ENCODE data around the gene ZC3H18.

Gene ZC3H18

DNA sequence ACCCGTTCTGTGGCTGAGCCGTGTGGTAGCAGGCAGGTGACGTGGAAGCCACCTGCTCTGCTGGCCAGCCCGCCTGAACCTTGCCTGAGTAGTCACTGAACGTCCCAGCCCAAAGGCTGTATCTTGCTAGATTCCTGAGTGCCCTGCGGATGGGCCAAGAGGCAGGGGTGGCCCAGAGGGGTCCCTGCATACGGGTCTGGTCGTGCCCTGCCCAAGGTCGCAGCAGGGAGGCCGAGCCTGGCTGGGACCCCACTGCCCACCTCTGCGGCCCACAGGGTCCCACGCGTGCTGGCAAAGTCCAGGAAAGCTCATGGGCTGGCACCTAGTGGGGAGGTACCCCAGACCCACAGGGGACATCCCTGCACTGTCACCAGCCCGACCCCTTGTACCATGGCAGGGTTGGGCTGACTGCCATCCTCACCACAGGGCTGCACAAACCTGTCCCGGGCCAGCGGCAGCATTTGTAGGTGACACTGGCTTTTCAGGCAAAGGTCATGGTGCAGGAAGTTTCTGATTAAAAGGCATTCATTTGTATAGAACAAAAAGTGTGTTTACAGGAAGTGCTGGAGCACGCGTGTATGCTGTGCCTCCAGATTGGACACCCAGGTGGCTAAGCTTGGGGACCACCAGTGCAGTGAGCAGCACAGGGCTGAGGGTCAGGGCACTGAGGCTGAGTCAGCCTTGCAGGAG lies 45.1 kb upstream of the ZC3H18 start:
- ChIA-PET POLR2A (no interaction called here), CTCF (no interaction called here)
- no peak for DNase-seq (ENCODE audit: extremely low spot score)
- TF ChIP-seq PKNOX1 (IDR thresholded peaks at IDR 0.05), result no peak
- TF ChIP-seq FOXM1 (IDR thresholded peaks at IDR 0.05; ENCODE audit: borderline replicate concordance), result no peak
- TF ChIP-seq FOXA1 (IDR thresholded peaks at IDR 0.05), result no peak
- TF ChIP-seq NFRKB (IDR thresholded peaks at IDR 0.05), result no peak
- no peak for TF ChIP-seq CTBP1 (IDR thresholded peaks at IDR 0.05; ENCODE audit: borderline replicate concordance)
- no peak for TF ChIP-seq ZNF384 (IDR thresholded peaks at IDR 0.05)
- no peak for TF ChIP-seq LEF1 (IDR thresholded peaks at IDR 0.05; ENCODE audit: borderline replicate concordance)
- TF ChIP-seq FOXK2 (IDR thresholded peaks at IDR 0.05), result no peak

- ChIA-PET CTCF (no interaction called here), POLR2A (no interaction called here)
- no peak for DNase-seq (ENCODE audit: extremely low spot score)
- TF ChIP-seq SP1 (IDR thresholded peaks at IDR 0.05), result no peak
- TF ChIP-seq ELF4 (IDR thresholded peaks at IDR 0.05), result no peak
- no peak for TF ChIP-seq ARNT (IDR thresholded peaks at IDR 0.05)
- TF ChIP-seq ZNF384 (IDR thresholded peaks at IDR 0.05), result no peak
- no peak for TF ChIP-seq LEF1 (IDR thresholded peaks at IDR 0.05; ENCODE audit: borderline replicate concordance)
- no peak for TF ChIP-seq NFRKB (IDR thresholded peaks at IDR 0.05)
- no peak for TF ChIP-seq CTBP1 (IDR thresholded peaks at IDR 0.05; ENCODE audit: borderline replicate concordance)
These were observed 44.6 kb upstream of the ZC3H18 start for GRCh38 chr16:88525663-88525990.

GRCh38 chr16:88526008-88526905 lies 43.9 kb upstream of the ZC3H18 start:
- POLR2A ChIA-PET, result no interaction called here
- CTCF ChIA-PET, result no interaction called here
- no peak for TF ChIP-seq FOXA1 (IDR thresholded peaks at IDR 0.05)
- TF ChIP-seq BHLHE40 (IDR thresholded peaks at IDR 0.05; ENCODE audit: borderline replicate concordance), result no peak
- no peak for TF ChIP-seq LEF1 (IDR thresholded peaks at IDR 0.05; ENCODE audit: borderline replicate concordance)
- TF ChIP-seq PKNOX1 (IDR thresholded peaks at IDR 0.05), result no peak
- TF ChIP-seq FOXM1 (IDR thresholded peaks at IDR 0.05; ENCODE audit: borderline replicate concordance), result no peak
- no peak for TF ChIP-seq CTBP1 (IDR thresholded peaks at IDR 0.05; ENCODE audit: borderline replicate concordance)
- TF ChIP-seq ELF4 (IDR thresholded peaks at IDR 0.05), result no peak
- no peak for TF ChIP-seq ZNF384 (IDR thresholded peaks at IDR 0.05)
- TF ChIP-seq NFRKB (IDR thresholded peaks at IDR 0.05), result no peak
- TF ChIP-seq FOXK2 (IDR thresholded peaks at IDR 0.05), result no peak
- TF ChIP-seq SUZ12 (IDR thresholded peaks at IDR 0.05), result no peak
- TF ChIP-seq HDGF (IDR thresholded peaks at IDR 0.05; ENCODE audit: borderline replicate concordance), result no peak
- no peak for TF ChIP-seq SP1 (IDR thresholded peaks at IDR 0.05)
- no peak for TF ChIP-seq ARNT (IDR thresholded peaks at IDR 0.05)
- no peak for TF ChIP-seq L3MBTL2 (conservative IDR thresholded peaks at IDR 0.05)
- no peak for TF ChIP-seq TARDBP (IDR thresholded peaks at IDR 0.05)
- no peak for DNase-seq (ENCODE audit: extremely low spot score)

GRCh38 chr16:88526906-88527185 lies 43.4 kb upstream of the ZC3H18 start:
- DNase-seq (ENCODE audit: extremely low spot score), result no peak
- no peak for TF ChIP-seq HDGF (IDR thresholded peaks at IDR 0.05; ENCODE audit: borderline replicate concordance)
- TF ChIP-seq ARNT (IDR thresholded peaks at IDR 0.05), result no peak
- no peak for TF ChIP-seq L3MBTL2 (conservative IDR thresholded peaks at IDR 0.05)
- TF ChIP-seq TARDBP (IDR thresholded peaks at IDR 0.05), result no peak
- TF ChIP-seq BHLHE40 (IDR thresholded peaks at IDR 0.05; ENCODE audit: borderline replicate concordance), result no peak
- no peak for TF ChIP-seq NFRKB (IDR thresholded peaks at IDR 0.05)
- TF ChIP-seq FOXA1 (IDR thresholded peaks at IDR 0.05), result no peak
- no peak for TF ChIP-seq FOXK2 (IDR thresholded peaks at IDR 0.05)
- no peak for TF ChIP-seq SUZ12 (IDR thresholded peaks at IDR 0.05)
- no peak for TF ChIP-seq PKNOX1 (IDR thresholded peaks at IDR 0.05)
- TF ChIP-seq CTBP1 (IDR thresholded peaks at IDR 0.05; ENCODE audit: borderline replicate concordance), result no peak
- TF ChIP-seq ELF4 (IDR thresholded peaks at IDR 0.05), result no peak
- no peak for TF ChIP-seq LEF1 (IDR thresholded peaks at IDR 0.05; ENCODE audit: borderline replicate concordance)
- TF ChIP-seq FOXM1 (IDR thresholded peaks at IDR 0.05; ENCODE audit: borderline replicate concordance), result no peak
- TF ChIP-seq ZNF384 (IDR thresholded peaks at IDR 0.05), result no peak
- POLR2A ChIA-PET, result no interaction called here
- CTCF ChIA-PET, result no interaction called here

- CTCF ChIA-PET, result interaction anchor here (1.0 kb wide), 1 partner anchor 91 kb away, joined by 4 read pairs; no protein-coding TSS in a partner anchor
- peak; percentile 83 for DNase-seq (ENCODE audit: extremely low spot score)
- no peak for TF ChIP-seq ARNT (IDR thresholded peaks at IDR 0.05)
- TF ChIP-seq HDGF (IDR thresholded peaks at IDR 0.05; ENCODE audit: borderline replicate concordance), result no peak
- no peak for TF ChIP-seq FOXK2 (IDR thresholded peaks at IDR 0.05)
- no peak for TF ChIP-seq NFRKB (IDR thresholded peaks at IDR 0.05)
- no peak for TF ChIP-seq FOXM1 (IDR thresholded peaks at IDR 0.05; ENCODE audit: borderline replicate concordance)
- no peak for TF ChIP-seq FOXA1 (IDR thresholded peaks at IDR 0.05)
- POLR2A ChIA-PET, result no interaction called here
These were observed 42.8 kb upstream of the ZC3H18 start for GRCh38 chr16:88527186-88527936.

Measured in HEK293T (cell line).